CD14-positive monocyte (primary cell): ENCODE measurements around the gene PTPN14. TPM values are rescaled to one million over a fixed set of nuclear protein-coding genes. Genes with fewer than 3 reads are reported as not detected.

Experiments
- DNase-seq, 3 donors: peaks; one replicate each; pipeline ENCODE4 v3.0.0-alpha.2; 2011 to 2022
- H2AFZ ChIP-seq: 2 replicates; pipeline ENCODE4 v1.6.0; 2012; ENCODE audit warnings: mild to moderate bottlenecking, low read depth, low read length, inconsistent platforms; ENCODE audit not compliant: insufficient read depth, poor library complexity, severe bottlenecking
- H3K27ac ChIP-seq, 2 donors: 1 replicate in 1 of 2; 2 replicates in 1 of 2; pipeline ENCODE4 v1.5.1; 2012 to 2013; ENCODE audit warnings: low read length in 2 of 2, control low read depth in 1 of 2, inconsistent platforms in 1 of 2, low read depth in 1 of 2, mild to moderate bottlenecking in 1 of 2
- H3K27me3 ChIP-seq, 2 donors: one replicate each; pipeline versions ENCODE4 v1.6.0 to v1.6.1; 2011 to 2013; ENCODE audit warnings: low read length in 2 of 2; ENCODE audit not compliant: control insufficient read depth in 2 of 2, insufficient read depth in 2 of 2
- H3K36me3 ChIP-seq, 2 donors: replicated peaks in 1 of 2; 1 replicate in 1 of 2; 2 replicates in 1 of 2; pipeline versions ENCODE4 v1.5.1 to v1.6.1; 2012 to 2013; ENCODE audit warnings: low read length in 2 of 2, control low read depth in 1 of 2, inconsistent platforms in 1 of 2, mild to moderate bottlenecking in 1 of 2; ENCODE audit not compliant: insufficient read depth in 2 of 2, control insufficient read depth in 1 of 2
- H3K4me1 ChIP-seq, 2 donors: 1 replicate in 1 of 2; 2 replicates in 1 of 2; pipeline versions ENCODE4 v1.5.1 to v1.6.1; 2012 to 2013; ENCODE audit warnings: low read length in 2 of 2, control low read depth in 1 of 2, inconsistent platforms in 1 of 2, mild to moderate bottlenecking in 1 of 2, moderate library complexity in 1 of 2; ENCODE audit not compliant: insufficient read depth in 2 of 2, control insufficient read depth in 1 of 2
- H3K4me2 ChIP-seq: replicated peaks from 2 replicates; pipeline ENCODE3; 2012; ENCODE audit warnings: low read length, moderate library complexity, mild to moderate bottlenecking; ENCODE audit not compliant: poor library complexity, severe bottlenecking; ENCODE audit errors: extremely low read depth
- H3K4me3 ChIP-seq, 3 experiments: fragments of 200-600 bp in 1 of 3; sonication (generic) in 1 of 3; replicated peaks in 1 of 3; 1 replicate in 2 of 3; 2 replicates in 1 of 3; pipeline ENCODE4 v1.5.1; 2011 to 2013; ENCODE audit warnings: low read length in 3 of 3, mild to moderate bottlenecking in 3 of 3, control low read depth in 2 of 3, low read depth in 2 of 3, inconsistent platforms in 1 of 3, moderate library complexity in 1 of 3
- H3K79me2 ChIP-seq: 2 replicates; pipeline ENCODE4 v1.6.0; 2012; ENCODE audit warnings: mild to moderate bottlenecking, control low read depth, inconsistent platforms, low read length, moderate library complexity; ENCODE audit not compliant: insufficient read depth
- H3K9ac ChIP-seq: 2 replicates; pipeline ENCODE4 v1.6.0; 2017; ENCODE audit warnings: low read length, mild to moderate bottlenecking; ENCODE audit not compliant: insufficient read depth, poor library complexity, severe bottlenecking
- H3K9me3 ChIP-seq, 2 donors: replicated peaks in 1 of 2; 1 replicate in 1 of 2; 2 replicates in 1 of 2; pipeline versions ENCODE4 v1.5.1 to v1.6.1; 2012 to 2013; ENCODE audit warnings: low read length in 2 of 2, control low read depth in 1 of 2; ENCODE audit not compliant: control insufficient read depth in 1 of 2, insufficient read depth in 1 of 2
- H4K20me1 ChIP-seq: 2 replicates; pipeline ENCODE4 v1.6.0; 2012; ENCODE audit warnings: mild to moderate bottlenecking, low read length, control low read depth, moderate library complexity; ENCODE audit not compliant: insufficient read depth
- H3K27ac Mint-ChIP-seq, 7 donors: one replicate each; pipeline ENCODE4 v1.8.0; 2020; ENCODE audit warnings: mild to moderate bottlenecking in 7 of 7, mixed read lengths in 7 of 7, moderate library complexity in 6 of 7, inconsistent platforms in 2 of 7
- H3K27me3 Mint-ChIP-seq, 3 donors: one replicate each; pipeline ENCODE4 v1.8.0; 2021 to 2022; ENCODE audit warnings: low read depth in 3 of 3, mild to moderate bottlenecking in 3 of 3, mixed read lengths in 3 of 3, moderate library complexity in 3 of 3, inconsistent platforms in 1 of 3
- H3K36me3 Mint-ChIP-seq, 2 donors: one replicate each; pipeline ENCODE4 v1.8.0; 2020; ENCODE audit warnings: mixed read lengths in 2 of 2, inconsistent platforms in 1 of 2, mild to moderate bottlenecking in 1 of 2
- H3K4me1 Mint-ChIP-seq: one replicate; pipeline ENCODE4 v1.8.0; 2020; ENCODE audit warnings: mild to moderate bottlenecking, mixed read lengths
- H3K4me3 Mint-ChIP-seq, 2 donors: one replicate each; pipeline ENCODE4 v1.8.0; 2020; ENCODE audit warnings: mild to moderate bottlenecking in 2 of 2, mixed read lengths in 2 of 2, moderate library complexity in 1 of 2
- H3K9me3 Mint-ChIP-seq, 7 donors: one replicate each; pipeline ENCODE4 v1.8.0; 2020 to 2022; ENCODE audit warnings: mixed read lengths in 7 of 7, mild to moderate bottlenecking in 6 of 7, moderate library complexity in 6 of 7, inconsistent platforms in 2 of 7
- WGBS: methylation state at CpG from one replicate; pipeline ENCODE4 v1.1.5; 2013; ENCODE audit warnings: missing lambda C conversion rate; ENCODE audit not compliant: insufficient coverage; 5-methylcytosine and 5-hydroxymethylcytosine counted together
- intact Hi-C, 2 donors: fragments of 100-400 bp; cut with micrococcal nuclease; formaldehyde crosslinking; loops; one replicate each; pipeline versions ENCODE4 v1.15.0 to v1.15.1; 2023
- polyA plus RNA-seq, 3 donors: library from polyadenylated mRNA; depleted of rRNA in 1 of 3; unstranded in 2 of 3; stranded (reverse) in 1 of 3; fragments of 300-500 nt in 2 of 3; fragments of >200 nt in 1 of 3; fragmentation: Illumina TruSeq in 2 of 3; gene quantifications; 1 replicate in 2 of 3; 2 replicates in 1 of 3; pipeline ENCODE4 v1.2.3, GENCODE V29; 2012 to 2021
- TF ChIP-seq, protein P1 (sequence below): fragments of 200-600 bp; IDR thresholded peaks from one replicate; pipeline ENCODE4 v1.8.0; 2022; ENCODE audit warnings: antibody characterized with exemption, mild to moderate bottlenecking

The PTPN14 gene
- polyA plus RNA-seq, 3 donors, result 0.01 TPM; not detected in 1

DNA sequence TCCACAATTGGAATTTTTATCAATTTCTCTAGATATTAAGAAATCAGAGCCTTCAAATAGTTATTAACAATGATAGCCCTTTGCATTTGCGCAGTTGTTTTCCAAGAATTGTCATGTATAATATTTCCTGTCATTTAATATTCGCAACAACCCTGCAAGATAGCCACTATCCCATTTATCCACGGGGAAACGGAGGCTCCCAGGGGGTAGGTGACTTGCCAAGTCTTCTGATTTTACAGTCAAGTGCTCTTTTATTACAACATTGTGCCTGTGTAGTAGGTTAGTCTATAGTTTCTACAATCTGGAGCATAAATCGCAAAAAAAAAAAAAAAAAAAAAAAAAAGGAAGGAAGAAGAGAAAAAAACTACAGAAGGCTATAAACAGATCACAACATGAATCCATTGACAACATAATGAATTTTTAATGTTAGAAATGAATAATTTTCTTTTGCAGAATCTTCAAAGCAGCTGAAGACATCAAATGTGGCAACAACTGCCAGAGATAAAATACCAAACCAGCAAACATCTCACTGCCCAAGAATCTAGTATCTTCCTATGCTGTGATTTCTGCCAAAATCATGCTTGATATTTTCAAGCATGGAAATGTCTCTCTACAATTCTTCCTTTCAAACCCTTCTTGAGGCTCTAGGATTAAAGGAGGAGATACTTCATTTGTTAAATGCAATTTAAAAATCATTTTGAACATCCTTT lies 125.5 kb downstream of the PTPN14 start:
- H3K79me2 ChIP-seq, result no peaks in the 10 kb centered on the region
- H3K4me1 ChIP-seq, result peaks cover 12 to 15% of the 10 kb centered on the region in 2 donors
- H4K20me1 ChIP-seq, result no peaks in the 10 kb centered on the region
- no peaks in the 10 kb centered on the region for H3K36me3 ChIP-seq
- no peaks in the 10 kb centered on the region for H3K36me3 Mint-ChIP-seq
- H3K27ac ChIP-seq, result no peak overlapping the region
- intact Hi-C loops, result no loop called here
- WGBS, result no CpG with 5 or more reads among the region's 5 CpGs
- no peaks in the 10 kb centered on the region for H3K27me3 ChIP-seq
- H3K9ac ChIP-seq, result no peak overlapping the region
- no peak for DNase-seq
- peaks cover 18% of the 10 kb centered on the region for H3K4me1 Mint-ChIP-seq
- H3K9me3 Mint-ChIP-seq, result peaks cover 0 to 3% (median 0%) of the 10 kb centered on the region in 7 donors
- no peak overlapping the region for H3K4me3 Mint-ChIP-seq
- no peak overlapping the region for H3K4me2 ChIP-seq
- H2AFZ ChIP-seq, result no peak overlapping the region
- no peak overlapping the region for H3K27ac Mint-ChIP-seq
- H3K9me3 ChIP-seq, result no peaks in the 10 kb centered on the region
- TF ChIP-seq, protein P1, sequence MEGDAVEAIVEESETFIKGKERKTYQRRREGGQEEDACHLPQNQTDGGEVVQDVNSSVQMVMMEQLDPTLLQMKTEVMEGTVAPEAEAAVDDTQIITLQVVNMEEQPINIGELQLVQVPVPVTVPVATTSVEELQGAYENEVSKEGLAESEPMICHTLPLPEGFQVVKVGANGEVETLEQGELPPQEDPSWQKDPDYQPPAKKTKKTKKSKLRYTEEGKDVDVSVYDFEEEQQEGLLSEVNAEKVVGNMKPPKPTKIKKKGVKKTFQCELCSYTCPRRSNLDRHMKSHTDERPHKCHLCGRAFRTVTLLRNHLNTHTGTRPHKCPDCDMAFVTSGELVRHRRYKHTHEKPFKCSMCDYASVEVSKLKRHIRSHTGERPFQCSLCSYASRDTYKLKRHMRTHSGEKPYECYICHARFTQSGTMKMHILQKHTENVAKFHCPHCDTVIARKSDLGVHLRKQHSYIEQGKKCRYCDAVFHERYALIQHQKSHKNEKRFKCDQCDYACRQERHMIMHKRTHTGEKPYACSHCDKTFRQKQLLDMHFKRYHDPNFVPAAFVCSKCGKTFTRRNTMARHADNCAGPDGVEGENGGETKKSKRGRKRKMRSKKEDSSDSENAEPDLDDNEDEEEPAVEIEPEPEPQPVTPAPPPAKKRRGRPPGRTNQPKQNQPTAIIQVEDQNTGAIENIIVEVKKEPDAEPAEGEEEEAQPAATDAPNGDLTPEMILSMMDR, result no peak
- no peak overlapping the region for H3K4me3 ChIP-seq
- peaks cover 0 to 3% (median 0%) of the 10 kb centered on the region in 3 donors for H3K27me3 Mint-ChIP-seq

DNA sequence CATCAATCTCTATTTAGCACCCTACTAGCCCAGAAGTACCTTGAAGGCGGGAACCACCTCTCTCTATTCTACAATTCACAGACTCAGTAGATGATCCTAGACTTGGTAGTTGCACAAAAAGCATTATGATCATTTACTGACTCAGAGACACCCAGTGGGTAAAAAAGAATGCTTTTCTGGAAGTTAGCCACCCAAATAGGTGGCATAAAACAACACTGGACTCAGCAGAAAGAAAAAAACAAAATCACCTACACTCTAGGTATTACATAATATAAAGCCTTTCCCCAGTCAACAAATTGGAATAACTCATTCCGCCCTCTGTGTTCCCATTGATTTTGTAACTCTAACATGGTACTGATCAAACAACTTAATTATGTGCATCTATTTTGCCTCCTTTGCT lies 126.3 kb downstream of the PTPN14 start:
- intact Hi-C loops, result no loop called here
- H3K27me3 Mint-ChIP-seq, result peaks cover 0 to 3% (median 0%) of the 10 kb centered on the region in 3 donors
- no peak for DNase-seq
- no peak overlapping the region for H3K27ac Mint-ChIP-seq
- TF ChIP-seq, protein P1, result no peak
- H3K4me3 ChIP-seq, result no peak overlapping the region
- no peaks in the 10 kb centered on the region for H3K36me3 Mint-ChIP-seq
- H3K9me3 Mint-ChIP-seq, result peaks cover 0 to 3% (median 0%) of the 10 kb centered on the region in 7 donors
- H3K9ac ChIP-seq, result no peak overlapping the region
- peaks cover 18% of the 10 kb centered on the region for H3K4me1 Mint-ChIP-seq
- no peaks in the 10 kb centered on the region for H3K36me3 ChIP-seq
- WGBS, result 100% methylated on average over 1 of the region's 2 CpGs
- no peaks in the 10 kb centered on the region for H3K79me2 ChIP-seq
- H3K4me1 ChIP-seq, result peaks cover 12 to 15% of the 10 kb centered on the region in 2 donors
- H3K27ac ChIP-seq, result no peak overlapping the region
- H3K4me2 ChIP-seq, result no peak overlapping the region
- H2AFZ ChIP-seq, result no peak overlapping the region
- no peaks in the 10 kb centered on the region for H3K9me3 ChIP-seq
- no peaks in the 10 kb centered on the region for H4K20me1 ChIP-seq
- H3K4me3 Mint-ChIP-seq, result no peak overlapping the region
- H3K27me3 ChIP-seq, result no peaks in the 10 kb centered on the region
